Measurements from ENCODE around the gene ANKRD33B.

Gene ANKRD33B

GRCh38 chr5:10682801-10683525 lies 119.1 kb downstream of the ANKRD33B start:
- TF ChIP-seq GATA3 (IDR thresholded peaks at IDR 0.05; ENCODE audit: low read depth, low read length) (no peak), GATA2 (IDR thresholded peaks at IDR 0.05; ENCODE audit: low read depth, low read length) (no peak)

DNA sequence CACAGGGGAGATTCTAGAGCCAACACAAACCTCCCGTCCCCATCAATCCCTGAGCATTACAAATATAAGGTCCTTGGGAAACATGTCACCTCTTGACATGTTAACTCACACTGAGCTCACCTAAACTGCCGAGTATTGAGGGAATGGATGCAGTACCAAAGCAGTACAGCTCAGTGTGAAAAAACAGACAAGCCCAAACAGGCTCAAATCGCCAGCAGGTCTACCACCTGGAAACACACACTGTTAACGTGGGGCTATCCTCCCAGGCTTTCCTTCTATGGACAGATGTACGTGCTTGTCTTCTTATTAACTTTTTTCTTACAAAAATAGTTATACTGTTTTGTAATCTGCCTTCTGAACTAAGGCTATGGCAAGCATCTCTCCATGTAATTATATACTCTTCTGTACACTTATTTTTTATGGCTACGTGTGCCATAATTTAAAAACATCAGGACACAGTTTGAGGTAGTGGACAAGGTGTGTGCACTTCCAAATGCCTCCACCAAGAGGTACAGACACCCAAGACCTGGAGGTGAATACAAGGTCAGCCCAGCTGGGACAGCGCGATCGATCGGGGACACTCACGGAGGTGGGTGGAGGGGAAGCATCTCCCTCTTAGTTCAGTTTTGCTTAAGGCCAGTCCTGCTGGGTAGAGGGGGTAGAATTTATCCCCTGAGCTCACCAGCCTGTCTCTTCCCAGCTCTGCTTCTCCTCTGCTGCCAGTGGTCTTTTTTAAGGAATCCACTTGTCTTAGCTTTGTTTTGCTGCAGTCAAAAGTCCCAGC lies 120.6 kb downstream of the ANKRD33B start:
- TF ChIP-seq GATA2 (IDR thresholded peaks at IDR 0.05; ENCODE audit: low read depth, low read length) (no peak), GATA3 (IDR thresholded peaks at IDR 0.05; ENCODE audit: low read depth, low read length) (no peak)

DNA sequence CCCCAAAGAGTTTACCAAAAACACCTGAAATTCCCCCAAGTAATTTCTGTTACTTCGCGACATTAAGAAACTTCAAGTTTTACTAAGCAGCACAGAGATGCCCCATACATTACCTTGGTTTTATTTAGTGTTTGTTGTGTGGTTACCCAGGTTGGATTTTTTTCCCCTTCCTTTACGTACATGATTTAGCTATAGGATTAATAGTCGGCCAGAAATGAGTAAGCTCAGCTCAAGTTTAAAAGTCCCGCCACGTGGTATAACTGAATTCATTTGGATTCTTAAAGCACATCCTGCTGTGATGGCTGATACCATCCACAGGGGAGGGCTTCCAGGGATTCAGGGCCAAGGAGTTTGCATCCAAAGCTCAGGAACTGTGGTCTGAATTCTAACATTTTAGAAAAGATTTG lies 121.2 kb downstream of the ANKRD33B start:
- TF ChIP-seq GATA3 (IDR thresholded peaks at IDR 0.05; ENCODE audit: low read depth, low read length) (no peak), GATA2 (IDR thresholded peaks at IDR 0.05; ENCODE audit: low read depth, low read length) (no peak)

DNA sequence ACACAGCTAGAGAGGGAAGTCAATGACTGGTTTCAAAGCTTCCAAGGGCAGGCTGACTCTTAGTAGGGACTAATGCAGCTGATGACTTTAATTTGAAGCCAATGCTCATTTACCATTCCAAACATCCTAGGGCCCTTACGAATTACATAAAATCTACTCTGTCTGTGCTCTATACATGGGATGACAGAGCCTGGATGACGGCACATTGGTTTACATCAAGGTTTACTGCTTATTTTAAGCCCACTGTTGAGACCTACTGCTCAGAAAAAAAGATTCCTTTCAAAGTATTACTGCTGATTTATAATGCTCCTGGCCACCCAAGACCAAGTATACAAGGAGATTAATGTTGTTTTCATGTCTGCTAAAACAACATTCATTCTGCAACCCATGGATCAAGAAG lies 123.0 kb downstream of the ANKRD33B start:
- TF ChIP-seq GATA2 (IDR thresholded peaks at IDR 0.05; ENCODE audit: low read depth, low read length) (no peak), GATA3 (IDR thresholded peaks at IDR 0.05; ENCODE audit: low read depth, low read length) (no peak)

- TF ChIP-seq GATA3 (IDR thresholded peaks at IDR 0.05; ENCODE audit: low read depth, low read length) (no peak), GATA2 (IDR thresholded peaks at IDR 0.05; ENCODE audit: low read depth, low read length) (no peak)
These were observed 124.8 kb downstream of the ANKRD33B start for GRCh38 chr5:10688651-10689171.

DNA sequence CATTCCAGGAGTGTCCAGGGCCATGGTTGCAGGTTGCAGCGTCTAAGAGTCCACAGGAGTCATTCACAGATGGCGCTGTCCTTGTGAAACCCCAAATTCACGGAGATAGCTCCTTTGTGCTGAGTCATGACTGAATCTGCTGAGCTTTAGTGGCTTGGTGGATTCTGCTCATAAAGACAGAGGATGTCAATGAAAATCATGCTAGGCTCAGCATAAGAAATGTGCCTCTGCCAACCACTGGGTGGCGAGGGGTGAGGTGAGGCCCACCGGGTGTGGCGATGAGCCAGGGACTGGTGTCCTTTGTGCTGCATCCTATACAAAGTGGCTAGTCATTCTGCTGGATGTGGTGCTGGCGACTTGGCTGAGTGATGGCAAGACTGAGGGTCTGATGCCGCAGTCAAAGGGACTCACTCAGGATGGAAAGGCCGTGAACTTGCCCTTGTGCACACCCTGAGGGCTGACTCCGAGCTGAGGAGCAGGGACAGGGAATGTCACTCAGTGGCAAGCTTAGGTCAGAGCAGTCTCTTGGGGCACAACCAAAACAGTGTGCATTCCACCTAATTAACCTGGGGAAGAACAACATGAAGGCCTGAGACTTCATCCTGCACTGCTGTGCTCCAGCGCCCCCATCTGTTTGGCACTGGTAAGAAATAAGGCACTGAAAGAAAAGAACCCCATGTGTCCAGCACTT lies 125.7 kb downstream of the ANKRD33B start:
- no peak for TF ChIP-seq GATA3 (IDR thresholded peaks at IDR 0.05; ENCODE audit: low read depth, low read length)
- no peak for TF ChIP-seq GATA2 (IDR thresholded peaks at IDR 0.05; ENCODE audit: low read depth, low read length)

DNA sequence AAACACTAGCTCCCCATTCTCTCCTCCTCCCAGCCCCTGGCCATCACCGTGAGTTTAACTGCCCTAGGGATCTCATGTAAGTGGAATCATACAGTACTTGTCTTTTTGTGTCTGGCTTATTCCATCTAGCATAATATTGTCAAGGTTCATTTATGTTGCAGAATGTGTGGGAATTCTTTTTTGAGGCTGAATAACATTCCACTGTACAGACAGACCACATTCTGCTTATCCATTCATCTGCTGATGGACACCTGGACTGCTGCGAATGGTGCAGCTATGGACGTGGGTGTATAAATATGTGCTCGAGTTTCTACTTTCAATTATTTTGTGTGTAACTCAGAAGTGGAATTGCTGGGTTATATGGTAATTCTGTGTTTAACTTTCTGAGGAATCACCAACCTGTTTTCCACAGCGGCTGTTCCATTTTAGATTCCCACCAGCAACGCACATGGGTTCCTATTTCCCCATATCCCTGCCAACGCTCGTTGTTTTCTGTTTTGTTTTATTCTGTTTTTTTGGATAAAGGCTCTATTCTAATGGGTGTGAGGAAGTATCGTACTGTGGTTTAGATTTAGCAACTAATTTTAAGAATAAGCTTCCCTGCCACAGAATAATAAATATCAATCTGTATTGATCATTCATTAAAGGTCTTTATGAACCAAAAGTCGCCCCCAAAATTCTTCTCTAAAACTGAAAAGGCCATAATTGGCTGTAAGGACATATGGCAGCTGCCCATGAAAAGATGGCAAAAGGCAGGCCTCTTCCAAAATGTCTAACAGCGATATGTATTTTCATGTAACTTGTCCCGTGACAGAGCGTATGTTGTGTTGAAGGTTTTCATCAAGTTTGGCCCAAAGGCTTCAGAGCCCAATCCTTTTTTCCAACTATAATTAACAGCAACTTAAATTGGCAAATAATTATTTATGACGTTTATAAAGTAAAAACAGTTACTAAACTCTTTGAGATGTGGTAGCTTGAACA lies 126.9 kb downstream of the ANKRD33B start:
- TF ChIP-seq GATA3 (IDR thresholded peaks at IDR 0.05; ENCODE audit: low read depth, low read length) = no peak

DNA sequence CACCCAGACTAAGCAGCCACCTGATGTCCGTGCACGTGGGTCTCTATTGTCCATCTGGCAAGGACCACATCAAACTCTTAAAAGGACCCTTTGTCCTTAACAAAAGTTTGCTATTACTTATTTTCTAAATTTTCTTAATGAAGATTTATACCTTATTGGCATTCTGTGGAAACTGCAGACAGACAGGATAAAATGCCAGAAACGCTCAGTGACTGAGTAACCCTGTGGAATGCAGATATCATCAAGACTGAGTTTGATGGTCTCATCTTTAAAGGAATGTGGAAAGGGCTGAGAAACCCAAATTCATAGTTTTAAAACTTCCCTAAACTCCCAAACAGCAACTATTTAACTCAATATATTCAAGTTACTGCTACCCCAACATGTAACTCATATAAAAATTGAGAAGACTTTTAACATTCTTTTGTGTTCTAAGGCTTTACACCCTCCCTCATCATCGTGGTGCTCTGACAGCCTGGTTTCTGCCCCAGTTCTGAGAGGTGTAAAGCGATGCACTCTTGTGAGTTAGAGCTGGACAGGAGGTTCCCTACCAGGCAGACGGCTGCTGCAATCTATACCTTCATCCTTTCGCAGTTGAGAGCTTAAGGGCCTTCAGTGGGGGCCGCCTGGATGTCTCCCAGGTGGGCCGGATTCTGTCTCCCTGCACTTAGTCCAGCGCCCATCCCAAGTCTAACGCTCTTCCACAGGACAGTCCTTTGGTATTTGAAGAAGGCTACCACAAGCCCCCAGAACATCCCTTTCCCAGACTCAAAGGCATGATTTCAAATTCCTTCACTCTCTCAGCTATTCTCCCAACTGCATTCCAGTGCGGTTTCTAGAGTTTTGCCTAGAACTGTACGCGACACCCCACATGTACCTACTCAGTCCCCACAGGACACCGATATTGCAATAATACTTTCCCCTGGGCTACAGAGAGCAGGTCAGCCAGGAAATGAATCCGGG lies 128.2 kb downstream of the ANKRD33B start:
- TF ChIP-seq GATA2 (IDR thresholded peaks at IDR 0.05; ENCODE audit: low read depth, low read length) (no peak), GATA3 (IDR thresholded peaks at IDR 0.05; ENCODE audit: low read depth, low read length) (no peak)

GRCh38 chr5:10695055-10695649 lies 131.3 kb downstream of the ANKRD33B start:
- no peak for TF ChIP-seq GATA3 (IDR thresholded peaks at IDR 0.05; ENCODE audit: low read depth, low read length)

DNA sequence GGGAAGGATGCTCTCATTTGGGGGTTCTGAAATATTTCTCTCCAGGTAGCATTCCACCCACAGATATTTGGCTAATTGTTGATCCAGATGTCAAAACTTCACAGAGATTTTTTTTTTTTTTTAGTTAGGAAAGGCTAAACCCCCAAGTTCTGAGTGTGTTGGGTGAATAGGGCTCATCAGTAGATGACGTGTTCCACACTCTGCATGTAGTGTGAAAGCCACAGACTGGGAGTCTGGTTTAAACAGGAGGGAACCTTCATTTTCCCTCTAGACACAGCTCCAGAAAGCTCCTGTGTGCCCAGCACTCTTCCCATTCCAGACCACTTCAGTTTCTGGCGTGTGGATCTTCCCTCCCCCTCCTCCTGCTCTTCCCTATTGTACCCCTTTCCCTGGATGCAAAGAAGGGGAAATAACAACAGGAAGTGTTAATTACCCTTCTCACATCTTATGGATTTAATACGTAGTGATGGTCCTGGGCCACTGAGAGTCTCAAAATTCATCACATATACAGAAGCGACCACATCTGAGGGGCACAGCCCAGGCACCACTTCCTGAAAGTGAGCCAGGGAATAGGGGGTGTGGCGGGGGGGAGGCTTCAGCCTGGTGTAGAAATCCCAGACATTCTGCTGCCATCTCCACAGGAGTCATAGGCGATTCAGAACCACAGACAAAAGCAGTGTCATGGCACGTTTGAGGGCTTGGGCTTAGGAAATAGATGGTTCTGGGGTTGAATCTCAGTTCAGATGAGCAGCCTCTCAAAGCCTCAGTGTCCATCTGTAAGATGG lies 132.1 kb downstream of the ANKRD33B start:
- no peak for TF ChIP-seq GATA2 (IDR thresholded peaks at IDR 0.05; ENCODE audit: low read depth, low read length)
- no peak for TF ChIP-seq GATA3 (IDR thresholded peaks at IDR 0.05; ENCODE audit: low read depth, low read length)

DNA sequence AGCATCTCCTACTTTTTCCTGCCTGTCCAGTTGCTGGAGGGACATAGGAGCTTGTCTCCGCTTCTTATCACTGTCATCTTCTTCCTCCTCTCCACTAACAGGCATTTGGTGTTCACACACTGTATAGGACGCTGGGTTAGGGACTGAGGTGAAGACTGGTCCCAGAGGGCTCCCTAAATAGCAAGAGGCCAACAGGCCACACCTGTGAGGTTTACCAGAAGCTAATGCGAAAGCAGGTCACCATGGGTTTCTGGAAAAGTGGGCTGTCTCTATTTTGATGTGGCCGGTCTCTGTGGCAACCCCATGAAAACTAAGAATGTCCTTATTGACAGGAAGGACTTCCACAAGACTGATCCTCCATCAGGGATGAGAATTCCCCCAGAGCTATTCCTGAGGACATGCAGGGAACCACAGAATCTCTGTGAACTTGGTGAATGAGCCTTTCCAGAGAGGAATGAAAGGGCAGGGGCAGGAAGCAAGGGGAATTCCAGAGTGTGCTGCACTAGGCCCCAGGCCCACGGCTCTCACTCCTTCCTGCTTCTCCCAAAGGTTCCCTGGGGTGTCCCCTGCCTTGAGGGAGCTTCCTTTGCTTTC lies 135.5 kb downstream of the ANKRD33B start:
- TF ChIP-seq GATA3 (IDR thresholded peaks at IDR 0.05; ENCODE audit: low read depth, low read length) = no peak
- TF ChIP-seq GATA2 (IDR thresholded peaks at IDR 0.05; ENCODE audit: low read depth, low read length) = no peak
